T-cell (primary cell): ENCODE results near the gene PDSS2. TPM values are rescaled to one million over a fixed set of nuclear protein-coding genes. Genes with fewer than 3 reads are reported as not detected.
"Not testable (repeated sequence)": the region's sequence is repeated elsewhere in the genome, so short reads cannot be mapped to it uniquely, and the experiment has no call there.

Source experiments
- ATAC-seq, 4 experiments: fragments of 200-7000 bp in 3 of 4; fragments of 150-1000 bp in 1 of 4; cut with Tn5 transposase; replicated peaks in 1 of 4; 1 replicate in 3 of 4; 2 replicates in 1 of 4; pipeline ENCODE4 v1.10.0; 2021; ENCODE audit warnings: moderate library complexity in 3 of 4, mild to moderate bottlenecking in 2 of 4, moderate number of reproducible peaks in 1 of 4
- CTCF ChIA-PET, 2 donors: fragments of 300-600 bp; sonication (Branson Sonifier 250); formaldehyde crosslinking; loops; one replicate each; lab custom pipeline; 2022; ENCODE audit warnings: antibody characterized with exemption in 2 of 2; lab: Charles Lee
- POLR2A ChIA-PET, 2 donors: fragments of 300-600 bp; sonication (Branson Sonifier 250); formaldehyde crosslinking; loops; one replicate each; lab custom pipeline; 2022; ENCODE audit warnings: antibody characterized with exemption in 2 of 2; lab: Charles Lee
- DNase-seq, 35 experiments: peaks; one replicate each; pipeline versions ENCODE4 v3.0.0 to v3.0.0-alpha.2; 2013 to 2023
- H3K27ac ChIP-seq: one replicate; pipeline ENCODE4 v1.5.1; 2013; ENCODE audit warnings: low read length
- H3K27me3 ChIP-seq, 2 experiments: replicated peaks in 1 of 2; 1 replicate in 1 of 2; 2 replicates in 1 of 2; pipeline versions ENCODE4 v1.6.1 to v1.7.0; 2013; ENCODE audit warnings: low read length in 1 of 2, mixed read lengths in 1 of 2; ENCODE audit not compliant: control insufficient read depth in 2 of 2, insufficient read depth in 2 of 2; ENCODE audit errors: extremely low read depth in 1 of 2
- H3K36me3 ChIP-seq, 2 donors: 1 replicate in 1 of 2; 2 replicates in 1 of 2; pipeline versions ENCODE4 v1.6.1 to v1.7.0; 2013; ENCODE audit warnings: low read length in 1 of 2; ENCODE audit not compliant: control insufficient read depth in 2 of 2, insufficient read depth in 1 of 2; ENCODE audit errors: extremely low read depth in 1 of 2
- H3K4me1 ChIP-seq, 2 experiments: 1 replicate in 1 of 2; 2 replicates in 1 of 2; pipeline versions ENCODE4 v1.6.1 to v1.7.0; 2013; ENCODE audit warnings: low read length in 2 of 2, mixed read lengths in 1 of 2; ENCODE audit not compliant: insufficient read depth in 2 of 2, control insufficient read depth in 1 of 2; ENCODE audit errors: extremely low read depth in 1 of 2
- H3K4me3 ChIP-seq, 2 donors: 1 replicate in 1 of 2; 2 replicates in 1 of 2; pipeline versions ENCODE4 v1.5.1 to v1.7.0; 2013; ENCODE audit warnings: mild to moderate bottlenecking in 2 of 2, low read length in 1 of 2, moderate library complexity in 1 of 2; ENCODE audit not compliant: control insufficient read depth in 1 of 2; ENCODE audit errors: extremely low read depth in 1 of 2
- H3K9me3 ChIP-seq: 2 replicates; pipeline ENCODE4 v1.7.0; 2013
- H3K27ac Mint-ChIP-seq, 2 donors: one replicate each; pipeline ENCODE4 v1.8.0; 2020 to 2021; ENCODE audit warnings: mild to moderate bottlenecking in 2 of 2, mixed read lengths in 2 of 2
- H3K27me3 Mint-ChIP-seq, 2 donors: one replicate each; pipeline ENCODE4 v1.8.0; 2021 to 2022; ENCODE audit warnings: mixed read lengths in 2 of 2
- H3K36me3 Mint-ChIP-seq: one replicate; pipeline ENCODE4 v1.8.0; 2021; ENCODE audit warnings: mixed read lengths
- H3K4me1 Mint-ChIP-seq, 3 donors: one replicate each; pipeline ENCODE4 v1.8.0; 2020 to 2022; ENCODE audit warnings: mixed read lengths in 3 of 3, mild to moderate bottlenecking in 1 of 3
- H3K4me3 Mint-ChIP-seq, 3 donors: one replicate each; pipeline ENCODE4 v1.8.0; 2020 to 2022; ENCODE audit warnings: mild to moderate bottlenecking in 3 of 3, mixed read lengths in 3 of 3, moderate library complexity in 3 of 3
- H3K9me3 Mint-ChIP-seq, 3 donors: one replicate each; pipeline ENCODE4 v1.8.0; 2020 to 2022; ENCODE audit warnings: mixed read lengths in 3 of 3
- WGBS: methylation state at CpG from one replicate; pipeline ENCODE4 v1.1.5; 2013; ENCODE audit warnings: missing lambda C conversion rate; ENCODE audit not compliant: insufficient coverage; 5-methylcytosine and 5-hydroxymethylcytosine counted together
- total RNA-seq, 35 experiments: library from RNA in 6 of 35; stranded (reverse) in 6 of 35; fragments of 120-200 nt in 1 of 35; gene quantifications; one replicate each; pipeline versions ENCODE4 v1.2.1 to v1.2.4 and lab custom pipeline; 2013 to 2026

PDSS2 gene
- total RNA-seq, 5 donors from 2014 or later (not counting 1 experiment from before 2014, with no cell fraction given), result 10.8 to 13.6 (median 11.8) TPM

- H3K4me3 ChIP-seq, H3K27me3 ChIP-seq, H3K27me3 Mint-ChIP-seq, CTCF ChIA-PET, H3K4me1 ChIP-seq, H3K27ac Mint-ChIP-seq, H3K36me3 ChIP-seq, H3K27ac ChIP-seq, DNase-seq, POLR2A ChIA-PET, ATAC-seq, H3K9me3 ChIP-seq, H3K4me3 Mint-ChIP-seq: not testable (repeated sequence)
- 48% methylated on average over 4 of the region's 6 CpGs for WGBS
- Mint-ChIP-seq H3K9me3 (peaks cover 5 to 16% (median 5%) of the 10 kb centered on the region in 3 donors), H3K4me1 (peaks cover 7 to 12% (median 10%) of the 10 kb centered on the region in 3 donors), H3K36me3 (peaks cover 41% of the 10 kb centered on the region)
Measured at GRCh38 chr6:107425951-107426350, 33.4 kb downstream of the PDSS2 start.

DNA sequence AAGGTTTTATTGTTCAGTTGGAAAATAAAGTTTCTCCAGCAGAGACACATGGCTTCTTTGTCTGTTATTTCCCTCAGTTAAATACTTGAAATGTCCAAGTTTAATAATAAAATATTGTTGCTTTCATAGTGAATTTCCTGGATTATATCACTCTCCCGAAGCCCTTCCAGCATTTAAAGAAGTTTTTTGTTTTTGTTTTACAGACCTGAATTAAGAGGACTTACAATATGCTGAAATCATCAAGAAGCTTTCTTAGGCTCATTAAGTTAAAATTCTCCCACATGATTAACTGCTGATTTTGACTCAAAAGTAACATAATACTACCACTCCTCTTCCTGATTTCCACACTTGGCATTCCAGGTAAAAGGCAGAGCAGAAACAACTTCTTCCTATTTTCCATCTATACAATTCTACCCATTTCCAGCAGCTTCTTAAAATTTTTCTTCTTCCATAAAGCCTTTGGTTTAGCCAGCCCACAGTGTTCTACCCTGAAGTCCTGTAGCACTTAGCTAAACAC, 35.8 kb downstream of the PDSS2 start:
- no peak overlapping the region for H3K27ac Mint-ChIP-seq
- peaks cover 13 to 26% (median 17%) of the 10 kb centered on the region in 3 donors for H3K4me1 Mint-ChIP-seq
- H3K4me3 Mint-ChIP-seq, result no peak overlapping the region
- Histone ChIP-seq H3K9me3 (no peaks in the 10 kb centered on the region), H3K4me3 (no peak overlapping the region), H3K27ac (no peak overlapping the region), H3K27me3 (no peaks in the 10 kb centered on the region), H3K4me1 (no peaks in the 10 kb centered on the region), H3K36me3 (peaks cover 0 to 2% of the 10 kb centered on the region in 2 donors)
- no CpG with 5 or more reads among the region's 1 CpG for WGBS
- H3K27me3 Mint-ChIP-seq, result no peaks in the 10 kb centered on the region
- no peak for DNase-seq
- peaks cover 34% of the 10 kb centered on the region for H3K36me3 Mint-ChIP-seq
- peaks cover 5 to 16% (median 5%) of the 10 kb centered on the region in 3 donors for H3K9me3 Mint-ChIP-seq
- POLR2A ChIA-PET, result interaction anchor here in 1 of 2 donors (0.6 kb wide), 1 partner anchor 1335 kb away, joined by 9 read pairs; no protein-coding TSS in a partner anchor
- ATAC-seq, result no peak
- CTCF ChIA-PET, result interaction anchor here in 1 of 2 donors (0.6 to 0.7 kb wide), 2 partner anchors 14 to 1336 kb away, joined by 3 to 4 read pairs; no protein-coding TSS in a partner anchor

GRCh38 chr6:107421696-107422256, 37.6 kb downstream of the PDSS2 start:
- H3K4me1 ChIP-seq, result no peaks in the 10 kb centered on the region
- Mint-ChIP-seq H3K27me3 (no peaks in the 10 kb centered on the region), H3K9me3 (peaks cover 5 to 9% (median 5%) of the 10 kb centered on the region in 3 donors), H3K27ac (no peak overlapping the region), H3K36me3 (peaks cover 21% of the 10 kb centered on the region), H3K4me1 (peaks cover 13 to 26% (median 19%) of the 10 kb centered on the region in 3 donors), H3K4me3 (no peak overlapping the region)
- peaks cover 0 to 2% of the 10 kb centered on the region in 2 donors for H3K36me3 ChIP-seq
- no peaks in the 10 kb centered on the region for H3K27me3 ChIP-seq
- H3K27ac ChIP-seq, result no peak overlapping the region
- WGBS, result no CpG with 5 or more reads among the region's 5 CpGs
- no peaks in the 10 kb centered on the region for H3K9me3 ChIP-seq
- DNase-seq (no peak), ATAC-seq (no peak)
- POLR2A ChIA-PET, result interaction anchor here in 1 of 2 donors (0.6 kb wide), 1 partner anchor 497 kb away, joined by 8 read pairs; no protein-coding TSS in a partner anchor
- H3K4me3 ChIP-seq, result no peak overlapping the region
- CTCF ChIA-PET, result interaction anchor here in 1 of 2 donors (0.6 kb wide), 1 partner anchor 28 kb away, joined by 4 read pairs; no protein-coding TSS in a partner anchor

DNA sequence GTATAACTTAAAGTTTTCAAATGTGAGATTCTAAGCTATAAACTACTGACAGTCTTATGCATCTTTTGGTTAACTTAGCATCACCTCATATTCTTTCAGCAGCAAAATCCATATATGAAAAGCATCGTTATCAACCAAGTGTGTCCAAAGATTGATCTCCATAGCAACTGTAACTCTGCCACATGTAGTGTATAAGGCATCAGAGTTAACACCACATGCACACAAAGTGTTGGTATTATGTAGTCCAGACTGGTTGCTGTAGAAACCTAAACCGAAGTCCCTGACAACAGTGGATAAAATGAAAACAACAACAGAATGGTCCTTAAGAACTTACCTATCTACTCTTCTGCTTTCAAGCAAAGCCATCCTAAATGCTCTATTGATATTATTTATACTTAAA, 39.6 kb downstream of the PDSS2 start:
- H3K4me3 Mint-ChIP-seq, result no peak overlapping the region
- Histone ChIP-seq H3K4me1 (no peaks in the 10 kb centered on the region), H3K36me3 (no peaks in the 10 kb centered on the region), H3K4me3 (no peak overlapping the region), H3K27me3 (no peaks in the 10 kb centered on the region), H3K27ac (no peak overlapping the region), H3K9me3 (no peaks in the 10 kb centered on the region)
- ChIA-PET CTCF (no interaction called here), POLR2A (no interaction called here)
- H3K9me3 Mint-ChIP-seq, result no peaks in the 10 kb centered on the region
- H3K27me3 Mint-ChIP-seq, result no peaks in the 10 kb centered on the region
- peaks cover 13 to 28% (median 19%) of the 10 kb centered on the region in 3 donors for H3K4me1 Mint-ChIP-seq
- peaks cover 14% of the 10 kb centered on the region for H3K36me3 Mint-ChIP-seq
- WGBS, result no CpG with 5 or more reads among the region's 2 CpGs
- no peak overlapping the region for H3K27ac Mint-ChIP-seq
- no peak for ATAC-seq
- DNase-seq, result no peak

- ChIA-PET CTCF (no interaction called here), POLR2A (interaction anchor here (0.7 to 0.8 kb wide), 2 partner anchors 13 to 315 kb away, joined by 3 to 4 read pairs; no protein-coding TSS in a partner anchor)
- Mint-ChIP-seq H3K36me3 (peaks cover 15% of the 10 kb centered on the region), H3K9me3 (no peaks in the 10 kb centered on the region), H3K27me3 (no peaks in the 10 kb centered on the region), H3K27ac (no peak overlapping the region), H3K4me1 (peaks cover 15 to 23% (median 19%) of the 10 kb centered on the region in 3 donors), H3K4me3 (no peak overlapping the region)
- Histone ChIP-seq H3K27me3 (no peaks in the 10 kb centered on the region), H3K27ac (no peak overlapping the region), H3K9me3 (no peaks in the 10 kb centered on the region), H3K4me3 (no peak overlapping the region), H3K4me1 (no peaks in the 10 kb centered on the region), H3K36me3 (no peaks in the 10 kb centered on the region)
- no peak for ATAC-seq
- WGBS, result no CpG with 5 or more reads among the region's 1 CpG
- DNase-seq, result no peak
Measured at GRCh38 chr6:107418118-107418517, 41.2 kb downstream of the PDSS2 start.

GRCh38 chr6:107416145-107416544, 43.2 kb downstream of the PDSS2 start:
- Histone ChIP-seq H3K4me3 (no peak overlapping the region), H3K9me3 (no peaks in the 10 kb centered on the region), H3K27ac (no peak overlapping the region), H3K36me3 (no peaks in the 10 kb centered on the region), H3K4me1 (no peaks in the 10 kb centered on the region), H3K27me3 (no peaks in the 10 kb centered on the region)
- WGBS, result no CpG with 5 or more reads among the region's 4 CpGs
- H3K36me3 Mint-ChIP-seq, result peaks cover 15% of the 10 kb centered on the region
- H3K4me3 Mint-ChIP-seq, result no peak overlapping the region
- peaks cover 12 to 17% (median 14%) of the 10 kb centered on the region in 3 donors for H3K4me1 Mint-ChIP-seq
- ATAC-seq (no peak), DNase-seq (no peak)
- no peaks in the 10 kb centered on the region for H3K9me3 Mint-ChIP-seq
- no peak overlapping the region for H3K27ac Mint-ChIP-seq
- ChIA-PET POLR2A (no interaction called here), CTCF (no interaction called here)
- no peaks in the 10 kb centered on the region for H3K27me3 Mint-ChIP-seq
